Stimulated activated CD4-positive, alpha-beta T cell treated with anti-CD3 and anti-CD28 coated beads, Interleukin-4, amount 100 ng/mL, for 24 hours (primary cell): ENCODE measurements around the gene ETS2.
"Not testable (repeated sequence)": the region's sequence is repeated elsewhere in the genome, so short reads cannot be mapped to it uniquely, and the experiment has no call there.

Experiments used
- DNase-seq: peaks from one replicate; pipeline ENCODE4 v3.0.0-alpha.2; 2020

ETS2 gene

DNA sequence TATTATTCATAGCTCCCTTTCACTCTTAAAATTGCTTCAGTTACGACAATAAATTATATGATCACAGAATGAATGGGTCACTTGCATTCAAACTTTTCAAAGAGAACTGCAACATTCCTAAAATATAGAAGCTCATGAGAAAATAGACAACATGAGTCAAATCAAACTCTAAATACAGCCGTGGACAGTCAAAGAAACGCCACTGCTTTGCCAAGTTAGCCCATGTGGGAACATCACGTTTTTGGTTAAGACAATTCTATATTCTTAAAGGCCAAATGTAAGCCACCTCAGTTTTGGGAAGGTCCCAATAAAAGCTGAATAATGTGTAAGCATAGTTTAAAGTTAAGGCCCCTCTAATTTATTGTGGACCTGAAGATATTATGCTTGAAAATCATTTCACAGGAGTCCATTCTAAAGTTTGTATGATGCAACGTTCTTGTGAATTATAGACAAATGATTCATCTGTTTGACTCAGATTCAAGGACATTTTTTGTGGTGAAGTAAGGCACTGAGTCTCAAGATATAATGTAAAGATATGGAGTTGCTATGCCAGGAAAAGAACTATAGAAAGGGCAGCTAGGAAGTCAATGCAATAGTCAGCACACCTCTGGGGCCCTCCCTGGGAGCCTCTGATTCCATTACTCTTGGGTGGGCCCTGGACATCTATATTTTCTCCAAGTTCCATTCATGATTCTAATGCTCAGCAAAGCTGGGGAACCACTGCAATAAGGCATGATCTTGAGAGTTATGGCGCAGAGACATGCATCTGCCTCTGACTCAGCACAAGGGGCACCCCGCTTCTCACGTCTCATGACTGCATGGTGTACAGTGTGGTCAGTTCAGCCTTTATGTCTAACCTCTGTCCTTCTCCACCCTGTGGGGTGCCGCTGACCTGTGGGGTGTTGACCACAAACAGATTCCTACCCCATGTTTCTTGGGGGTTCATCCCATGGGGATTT lies 33.9 kb downstream of the ETS2 start:
- no peak for DNase-seq

DNA sequence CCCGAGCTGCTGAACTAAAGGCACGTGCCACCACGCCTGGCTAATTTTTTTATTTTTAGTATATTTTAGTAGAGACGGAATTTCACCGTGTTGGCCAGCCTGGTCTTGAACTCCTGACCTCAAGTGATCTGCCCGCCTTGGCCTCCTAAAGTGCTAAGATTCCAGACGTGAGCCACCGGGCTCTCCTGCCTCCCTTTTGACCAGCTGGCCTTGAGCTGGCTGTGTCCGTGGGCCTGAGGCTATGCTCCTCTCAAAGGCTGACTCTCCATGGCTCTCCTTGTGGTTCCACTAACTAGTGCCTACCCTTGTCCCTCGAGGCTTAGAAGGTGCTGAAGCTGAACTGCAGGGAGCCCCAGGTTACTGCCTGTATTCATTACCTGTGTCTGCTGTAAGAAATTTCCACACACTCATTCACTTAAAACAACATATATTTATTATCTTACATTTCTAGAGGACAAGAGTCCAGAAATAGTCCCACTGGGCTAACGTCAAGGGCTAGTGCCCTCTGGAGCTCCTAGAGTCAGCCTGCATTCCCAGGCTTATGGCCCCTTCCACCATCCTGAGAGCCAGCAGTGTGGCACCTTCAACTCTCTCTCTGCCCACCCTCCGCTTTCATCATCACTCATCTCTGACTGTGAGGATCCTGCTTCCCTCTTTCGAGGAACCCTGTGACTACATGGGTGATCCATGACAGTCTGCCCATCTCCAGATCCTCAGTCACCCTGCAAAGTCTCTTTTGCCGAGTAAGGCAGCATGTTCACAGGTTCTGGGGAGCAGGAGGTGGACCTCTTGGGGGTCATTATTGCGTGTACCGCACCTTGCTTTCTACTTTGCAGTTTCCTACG lies 34.9 kb downstream of the ETS2 start:
- DNase-seq = no peak

DNA sequence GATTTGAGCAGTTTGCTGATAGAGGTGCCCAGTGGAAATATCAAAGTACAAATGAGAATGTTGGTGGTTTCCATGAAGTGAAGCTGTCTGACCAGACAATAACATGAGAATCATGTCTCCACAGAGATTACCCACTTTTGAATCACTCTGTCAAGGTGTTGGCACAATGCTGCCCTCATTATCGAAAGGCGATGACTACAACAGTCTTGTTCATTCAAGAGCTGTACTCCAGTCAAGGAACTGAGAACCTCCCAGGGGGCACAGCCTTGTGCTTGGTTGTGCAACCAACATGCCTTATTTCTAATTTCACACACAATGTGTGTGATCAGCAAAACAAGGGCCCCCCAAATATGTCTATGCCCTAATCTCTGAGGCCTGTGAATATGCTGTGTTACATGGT lies 35.7 kb downstream of the ETS2 start:
- DNase-seq = no peak

DNA sequence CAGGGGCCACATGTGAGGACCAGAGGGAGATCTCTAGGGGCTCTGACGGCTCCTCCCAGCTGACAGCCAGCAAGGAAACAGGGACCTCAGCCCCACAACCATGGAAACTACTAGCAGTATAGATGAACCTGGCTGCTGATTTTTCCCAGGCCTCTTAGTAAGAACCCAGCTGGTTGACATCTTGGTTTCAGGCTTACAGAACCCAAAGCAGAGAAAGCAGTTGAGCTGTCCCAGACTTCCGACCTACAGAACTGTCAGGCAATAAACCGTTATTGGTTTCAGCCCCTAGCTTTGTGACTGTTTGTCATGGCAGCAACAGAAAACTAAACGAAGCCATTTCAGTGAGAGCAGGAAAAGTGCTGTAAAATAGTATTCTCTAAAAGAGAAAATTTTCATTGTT lies 36.4 kb downstream of the ETS2 start:
- DNase-seq = no peak

DNA sequence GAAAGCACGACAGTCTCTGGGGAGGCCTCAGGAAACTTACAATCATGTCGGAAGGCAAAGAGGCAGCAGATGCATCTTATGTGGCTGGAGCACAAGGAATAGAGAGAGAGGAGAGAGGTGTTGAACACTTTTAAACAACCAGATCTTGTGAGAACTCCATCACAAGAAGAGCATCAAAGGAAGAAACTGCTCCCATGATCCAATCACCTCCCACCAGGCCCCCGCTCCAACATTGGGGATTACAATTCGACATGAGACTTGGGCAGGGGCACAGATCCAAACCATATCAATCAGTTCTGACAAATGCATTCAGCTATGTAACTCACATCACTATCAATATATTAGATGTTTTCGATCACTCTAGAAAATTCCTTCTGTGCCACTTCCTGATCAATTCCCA lies 37.6 kb downstream of the ETS2 start:
- DNase-seq = no peak

DNA sequence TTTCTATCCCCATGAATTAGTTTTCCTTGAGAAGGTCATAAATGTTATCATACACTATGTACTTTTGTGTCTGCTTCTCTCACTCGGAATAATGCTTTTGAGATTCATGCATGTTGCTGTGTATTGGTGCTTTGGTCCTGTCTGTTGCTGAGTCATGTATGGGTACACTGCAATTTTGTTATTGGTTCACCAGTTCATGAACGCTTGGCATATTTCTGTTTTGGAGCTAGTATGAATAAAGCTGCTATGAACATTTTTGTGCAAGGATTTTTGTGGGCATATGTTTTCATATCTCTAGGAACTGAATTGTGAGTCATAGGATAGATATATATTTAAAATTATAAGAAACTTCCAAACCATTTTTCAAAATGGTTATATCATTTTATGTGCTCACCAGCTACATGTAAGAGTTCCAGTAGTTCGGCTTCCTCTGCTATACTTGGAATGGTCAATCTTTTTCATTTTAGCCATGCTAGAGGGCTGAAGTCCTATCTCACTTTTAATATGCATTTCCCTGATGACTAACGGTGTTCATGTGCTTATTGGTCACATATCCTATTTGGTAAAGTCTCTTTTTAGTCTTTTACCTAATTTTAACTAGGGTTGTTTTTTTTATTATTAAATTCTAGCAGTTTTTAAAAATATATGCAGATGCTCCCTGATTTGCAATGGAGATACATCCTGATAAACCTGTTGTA lies 38.2 kb downstream of the ETS2 start:
- no peak for DNase-seq

DNA sequence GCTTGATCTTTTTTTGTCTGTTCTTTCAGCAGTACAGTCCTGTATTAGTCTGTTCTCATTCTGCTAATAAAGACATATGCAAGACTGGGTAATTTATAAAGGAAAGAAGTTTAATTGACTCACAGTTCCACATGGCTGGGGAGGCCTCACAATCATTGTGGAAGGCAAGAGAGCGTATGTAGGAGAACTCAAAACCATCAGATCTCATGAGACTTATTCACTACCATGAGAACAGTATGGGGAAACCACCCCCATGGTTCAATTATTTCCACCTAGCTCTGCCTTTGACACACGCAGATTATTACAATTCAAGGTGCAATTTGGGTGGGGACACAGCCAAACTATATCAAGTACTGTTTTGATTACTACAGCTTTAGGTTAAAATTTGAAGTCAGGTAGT lies 39.6 kb downstream of the ETS2 start:
- not testable (repeated sequence) for DNase-seq

DNA sequence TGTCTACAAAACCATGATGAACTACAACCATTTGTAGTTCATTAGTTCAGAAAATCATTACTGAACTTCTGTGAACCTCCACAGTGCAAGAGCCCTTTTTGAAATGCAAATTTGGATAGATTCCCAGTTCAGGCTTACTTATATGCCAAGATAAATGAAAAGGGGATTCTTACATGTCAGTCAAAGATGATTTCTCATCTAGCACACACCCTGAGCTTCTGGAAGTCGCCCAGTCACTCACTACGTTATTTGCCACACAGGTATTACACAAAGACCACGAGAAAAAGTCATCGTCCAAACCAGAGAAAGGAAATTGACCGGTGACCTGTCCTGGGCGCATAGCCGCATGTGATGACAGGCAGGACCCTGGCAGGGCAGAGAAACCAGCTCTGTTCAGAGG lies 41.8 kb downstream of the ETS2 start:
- DNase-seq = no peak

DNA sequence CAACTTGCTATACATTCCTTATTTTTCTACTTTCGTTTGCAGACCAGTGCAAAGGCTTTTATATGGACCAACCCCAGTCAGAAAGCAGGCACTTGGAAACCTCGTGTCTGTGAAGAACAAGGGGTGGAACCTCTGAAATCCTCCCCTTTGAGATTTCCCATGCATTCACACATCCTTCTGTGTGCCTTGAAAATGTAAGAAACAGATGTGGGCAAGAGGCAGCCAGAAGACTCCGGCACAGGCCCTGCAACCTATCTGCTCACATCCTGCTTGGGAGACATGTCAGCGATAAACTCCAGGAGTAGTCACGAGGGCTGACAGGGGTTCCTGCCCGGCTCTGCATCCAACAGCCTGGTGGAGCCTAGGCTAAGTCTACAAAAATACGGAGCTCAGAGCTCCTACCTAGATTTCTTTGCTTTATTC lies 42.5 kb downstream of the ETS2 start:
- no peak for DNase-seq

DNA sequence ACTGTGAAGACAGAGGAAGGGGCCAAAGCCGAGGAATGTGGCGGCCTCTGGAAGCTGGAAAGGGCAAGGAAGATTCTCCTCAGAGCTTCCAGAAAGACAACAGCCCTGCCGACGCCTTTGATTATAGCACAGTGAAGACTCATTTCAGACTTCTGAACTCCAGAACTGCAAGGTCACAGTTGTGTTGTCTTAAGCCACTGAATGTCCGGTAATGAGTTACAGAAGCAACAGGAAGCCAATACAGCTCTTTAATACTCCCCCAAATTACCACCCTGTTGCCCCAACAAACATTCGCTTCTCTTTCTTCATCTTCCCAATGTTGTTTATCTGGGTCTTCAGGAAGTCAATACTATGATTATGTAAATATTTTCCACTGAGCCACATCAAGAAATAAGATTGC lies 44.0 kb downstream of the ETS2 start:
- DNase-seq = no peak

DNA sequence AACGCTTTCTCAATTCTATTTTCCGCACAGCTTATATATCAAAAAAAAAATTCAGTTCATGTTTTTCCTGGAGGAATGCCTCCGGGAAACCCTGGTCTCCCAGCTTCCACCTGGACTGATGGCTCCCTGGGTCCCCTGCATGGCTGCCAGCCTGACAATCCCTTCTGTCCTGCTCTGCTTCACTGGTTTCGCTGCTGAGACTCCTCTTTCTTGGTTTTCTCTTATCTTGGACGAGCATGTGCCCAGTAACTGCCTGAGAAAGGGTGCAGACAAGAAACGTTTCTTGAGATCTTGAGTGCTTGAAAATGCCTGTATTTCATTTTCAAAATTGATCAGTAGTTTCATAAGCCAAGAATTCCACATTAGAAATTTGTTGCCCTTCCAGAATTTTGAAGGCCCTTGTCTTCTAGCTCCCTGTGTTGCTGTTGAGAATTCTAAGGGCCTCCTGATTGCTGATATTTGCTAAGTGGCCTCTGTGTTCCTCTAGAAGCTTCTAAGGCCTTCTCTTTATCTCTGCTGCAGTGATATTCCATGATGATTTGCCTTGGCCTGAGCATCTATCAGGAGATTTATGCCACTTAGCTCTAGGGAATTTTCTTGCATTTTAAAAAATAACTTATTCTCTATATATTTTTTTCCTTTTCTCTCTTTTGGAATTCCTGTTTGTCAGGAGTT lies 44.7 kb downstream of the ETS2 start:
- no peak for DNase-seq

DNA sequence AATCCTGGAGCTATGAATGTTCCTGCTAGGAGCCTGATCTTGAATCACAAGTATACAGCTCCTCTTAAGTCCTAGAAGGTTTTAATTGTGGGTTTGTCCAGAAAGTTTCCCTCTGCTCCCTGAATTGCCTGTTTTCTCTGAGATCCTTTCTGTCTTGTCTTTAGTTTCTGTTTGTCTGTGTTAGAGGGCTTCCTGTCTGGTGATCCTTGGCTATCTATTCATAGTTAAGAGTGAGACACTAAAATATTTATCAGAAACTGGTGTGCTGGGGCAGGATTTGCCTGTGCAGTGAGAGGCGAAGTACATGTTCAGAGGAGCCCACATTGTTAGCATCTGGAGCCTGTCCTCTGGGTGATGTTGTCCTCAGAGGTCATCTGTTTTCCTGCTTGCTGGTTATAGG lies 45.4 kb downstream of the ETS2 start:
- no peak for DNase-seq

DNA sequence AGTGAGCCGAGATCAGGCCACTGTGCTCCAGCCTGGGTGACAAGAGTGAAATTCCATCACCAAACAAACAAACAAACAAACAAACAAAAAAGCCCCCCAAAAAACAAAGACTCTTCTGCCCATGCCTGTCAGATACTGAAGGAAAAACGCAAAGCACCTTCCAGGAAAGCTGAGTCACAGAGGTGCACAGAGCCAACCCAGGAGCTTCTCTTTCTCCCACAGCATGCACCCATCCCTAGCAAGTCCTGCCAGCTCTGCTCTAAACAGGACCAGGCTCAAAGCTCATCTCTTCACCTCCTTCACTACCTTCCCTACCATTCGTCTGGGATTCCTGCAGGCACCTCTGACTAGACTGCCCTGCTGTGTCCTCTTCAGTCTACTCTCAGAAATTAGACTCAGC lies 46.5 kb downstream of the ETS2 start:
- DNase-seq = no peak

DNA sequence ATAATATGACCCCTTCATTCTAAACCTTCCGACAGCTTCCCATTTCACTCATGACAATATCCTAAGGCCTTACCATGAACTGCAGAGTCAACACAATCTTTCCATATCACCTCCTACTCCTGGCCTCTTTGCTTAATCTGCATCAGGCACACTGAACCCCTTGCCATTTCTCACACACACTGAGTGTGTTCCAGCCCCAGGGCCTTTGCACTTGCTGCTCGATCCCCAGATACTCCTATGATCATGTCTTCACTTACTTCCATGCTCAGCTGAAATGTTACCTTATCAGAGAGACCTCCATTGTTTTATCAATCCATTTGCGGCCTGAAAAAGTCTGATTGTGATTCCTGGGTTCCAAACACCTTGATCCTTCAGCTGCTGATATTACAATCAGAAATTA lies 47.0 kb downstream of the ETS2 start:
- DNase-seq = no peak

DNA sequence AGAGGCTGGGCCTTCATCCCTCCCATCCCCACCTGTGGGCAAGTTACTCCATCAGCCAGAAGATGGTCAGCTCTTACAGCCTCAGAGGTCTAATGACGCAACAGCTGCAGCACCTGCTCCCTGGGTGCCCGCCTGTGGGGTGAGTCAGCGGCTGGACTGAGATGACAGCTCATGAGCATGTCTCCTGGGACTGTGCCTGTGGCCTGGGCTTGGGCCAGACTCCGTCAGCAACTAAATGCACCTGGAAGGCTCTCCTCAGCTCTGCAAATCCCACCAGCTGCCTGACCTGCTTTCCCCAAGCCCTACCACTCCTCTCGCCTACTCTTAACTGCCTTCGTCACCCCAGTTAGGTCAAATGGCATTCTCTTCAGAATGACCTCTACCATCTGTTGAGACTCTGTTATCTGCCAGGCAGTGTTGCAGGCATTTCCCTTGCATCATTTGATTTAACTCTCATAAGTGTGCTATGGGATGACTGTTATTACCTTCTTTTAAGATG lies 47.7 kb downstream of the ETS2 start:
- no peak for DNase-seq

DNA sequence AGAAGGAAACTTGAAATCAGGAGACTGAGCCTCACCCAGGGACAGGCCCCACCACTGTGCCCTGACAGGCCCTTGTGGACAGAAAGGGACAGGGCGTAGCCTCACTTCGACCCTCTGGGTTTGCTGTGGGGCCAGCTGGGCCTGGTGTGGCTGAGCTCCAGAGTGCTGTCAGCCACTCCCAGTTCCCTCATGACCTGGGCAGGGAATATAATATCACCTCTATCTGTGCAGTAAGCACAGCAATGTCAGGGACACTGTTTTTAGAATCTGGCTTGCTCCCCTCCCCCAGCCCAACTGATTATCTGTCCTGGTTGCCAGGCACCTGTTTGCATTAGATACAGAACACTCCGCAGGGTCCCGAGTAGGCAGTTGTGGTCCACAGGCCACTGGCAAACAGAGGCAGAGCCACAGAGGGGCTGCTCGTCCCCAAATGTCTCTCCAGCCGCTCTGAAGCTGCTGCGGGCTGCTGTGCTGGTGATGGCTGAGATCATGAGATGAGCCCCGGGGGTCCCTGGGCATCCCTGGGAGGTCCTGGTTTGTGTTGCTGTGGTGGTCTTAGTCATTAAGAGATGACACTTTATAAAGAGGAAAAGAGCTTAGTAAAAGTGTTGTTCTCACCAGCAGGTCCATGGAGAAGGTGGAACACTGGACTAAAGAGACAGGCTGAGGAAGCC lies 51.6 kb downstream of the ETS2 start:
- no peak for DNase-seq

DNA sequence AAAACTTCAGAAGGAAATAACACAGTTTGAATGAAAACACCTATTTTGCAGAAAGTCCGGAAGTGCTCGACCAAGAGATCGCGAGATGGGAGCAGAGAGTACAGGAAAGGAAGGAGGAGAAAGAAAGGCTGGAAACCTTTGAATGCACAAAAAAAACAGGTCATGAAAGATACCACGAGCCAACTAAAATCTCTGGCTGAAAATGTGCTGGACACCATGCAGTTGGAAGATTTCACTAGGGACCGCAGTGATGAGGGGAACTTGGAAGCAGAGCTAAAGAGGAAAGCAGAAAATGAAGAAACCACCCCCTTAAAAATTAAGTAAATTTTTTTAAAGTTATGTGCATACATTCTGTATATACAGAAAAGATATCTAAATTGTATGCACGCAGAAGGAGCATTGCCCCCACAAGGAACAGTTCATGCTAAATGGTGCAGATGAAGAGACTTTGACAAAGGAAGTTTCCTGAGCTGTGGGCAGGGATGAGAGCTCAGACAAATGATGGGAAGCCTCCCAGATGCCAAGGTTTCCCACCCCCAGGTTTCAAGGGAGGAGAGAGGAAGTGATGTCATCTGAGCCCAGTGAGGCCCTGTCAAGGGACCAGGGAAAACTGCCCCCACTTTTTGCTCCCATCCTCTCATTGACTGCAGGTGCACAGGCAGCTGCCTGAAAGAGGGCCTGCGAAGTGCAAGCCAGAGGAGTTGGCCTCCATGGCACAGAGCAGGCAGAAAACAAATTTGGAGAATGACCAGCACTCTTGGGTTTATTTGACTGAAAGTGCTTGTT lies 52.5 kb downstream of the ETS2 start:
- no peak for DNase-seq

DNA sequence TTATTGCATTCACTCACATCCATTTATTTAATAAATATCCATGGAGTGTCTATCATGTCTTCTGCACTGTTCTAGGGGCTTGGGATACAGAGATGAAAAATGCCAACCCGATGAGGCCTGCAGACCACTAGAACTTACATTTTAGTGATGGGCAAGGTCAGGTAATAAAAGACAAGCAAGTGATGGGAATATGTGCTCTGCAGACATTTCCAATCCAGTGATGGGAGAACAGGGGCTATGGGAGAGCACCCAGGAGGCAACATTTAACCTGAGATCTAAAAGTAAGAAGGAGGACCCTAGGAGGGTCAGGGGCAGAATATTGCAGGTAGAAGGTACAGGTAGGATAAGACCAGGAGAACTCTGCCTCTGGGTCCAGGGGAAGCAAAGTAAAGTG lies 53.1 kb downstream of the ETS2 start:
- no peak for DNase-seq

DNA sequence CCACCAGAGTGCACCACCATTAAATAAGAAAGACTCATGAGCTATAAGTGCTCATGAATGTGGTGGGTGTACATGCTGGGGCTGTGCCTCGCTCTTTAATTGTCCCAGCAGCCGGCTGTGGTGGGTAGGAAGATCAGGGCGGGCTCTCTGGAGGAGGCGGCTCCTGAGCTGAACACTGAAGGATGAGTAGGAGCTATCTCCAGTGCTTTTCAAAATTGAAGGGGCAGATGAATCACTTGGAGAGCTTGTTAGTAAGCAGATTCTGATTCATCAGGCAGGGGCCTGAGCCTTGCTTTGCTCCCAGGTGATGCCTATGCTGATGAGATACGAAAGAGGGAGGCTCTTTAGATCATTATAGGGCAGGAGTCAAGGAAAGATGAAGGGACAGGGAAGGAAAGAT lies 54.1 kb downstream of the ETS2 start:
- no peak for DNase-seq

DNA sequence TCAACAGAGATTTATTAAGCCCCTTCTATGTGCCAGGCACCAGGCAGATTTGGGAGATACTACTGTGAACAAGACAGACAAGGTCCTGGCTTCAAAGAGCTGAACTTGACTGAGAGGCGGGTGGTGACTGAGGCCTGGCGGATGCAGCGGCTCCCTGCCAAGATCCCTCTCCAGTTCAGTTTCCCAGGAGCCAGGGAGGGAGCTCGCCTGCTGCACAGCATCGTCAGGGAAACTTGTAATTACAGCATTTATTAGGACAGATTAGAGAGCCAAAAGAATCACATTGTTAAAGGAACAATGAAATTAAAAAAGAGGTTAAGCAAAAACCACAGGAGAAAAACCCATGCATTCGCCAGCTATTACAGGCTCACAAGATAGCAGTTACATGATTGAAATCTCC lies 55.3 kb downstream of the ETS2 start:
- no peak for DNase-seq

DNA sequence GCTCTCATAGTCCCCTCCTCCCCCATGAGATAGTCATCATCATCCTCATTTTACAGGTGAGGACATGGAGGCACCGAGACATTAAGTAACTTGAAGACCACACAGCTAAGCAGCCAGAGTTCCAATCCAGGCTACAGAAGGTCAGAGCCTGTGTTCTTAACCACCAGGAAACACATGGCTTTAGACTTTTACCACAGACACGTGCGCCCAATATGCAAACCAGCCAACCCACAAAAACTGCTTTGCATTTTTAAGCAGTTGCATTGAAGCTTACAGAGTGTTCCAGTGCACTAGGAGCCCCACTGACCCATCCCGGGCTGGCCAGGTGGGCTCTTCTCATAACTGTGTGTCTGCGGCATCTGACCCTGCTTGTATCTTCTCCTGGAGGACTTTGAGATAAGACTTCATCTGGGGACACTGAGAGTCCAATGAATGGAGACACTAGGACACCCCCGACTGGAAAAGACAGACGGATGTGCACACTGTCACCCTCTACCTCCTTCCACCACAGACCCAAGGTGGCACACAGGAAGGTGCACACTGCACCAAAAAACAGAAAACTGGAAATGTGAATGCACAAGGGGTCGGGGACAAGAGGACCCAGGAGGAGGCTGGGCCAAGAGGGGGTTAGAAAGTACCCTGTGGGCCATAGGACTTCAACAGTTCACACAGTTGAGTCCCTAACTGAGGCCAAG lies 56.4 kb downstream of the ETS2 start:
- DNase-seq = no peak
